Activated CD4-positive, CD25-positive, alpha-beta regulatory T cell (primary cell): ENCODE measurements around the gene FAF2.

Experiments
- DNase-seq, 4 experiments: peaks; one replicate each; lab custom pipeline; 2025; lab: John Stamatoyannopoulos, UW

The FAF2 gene

DNA sequence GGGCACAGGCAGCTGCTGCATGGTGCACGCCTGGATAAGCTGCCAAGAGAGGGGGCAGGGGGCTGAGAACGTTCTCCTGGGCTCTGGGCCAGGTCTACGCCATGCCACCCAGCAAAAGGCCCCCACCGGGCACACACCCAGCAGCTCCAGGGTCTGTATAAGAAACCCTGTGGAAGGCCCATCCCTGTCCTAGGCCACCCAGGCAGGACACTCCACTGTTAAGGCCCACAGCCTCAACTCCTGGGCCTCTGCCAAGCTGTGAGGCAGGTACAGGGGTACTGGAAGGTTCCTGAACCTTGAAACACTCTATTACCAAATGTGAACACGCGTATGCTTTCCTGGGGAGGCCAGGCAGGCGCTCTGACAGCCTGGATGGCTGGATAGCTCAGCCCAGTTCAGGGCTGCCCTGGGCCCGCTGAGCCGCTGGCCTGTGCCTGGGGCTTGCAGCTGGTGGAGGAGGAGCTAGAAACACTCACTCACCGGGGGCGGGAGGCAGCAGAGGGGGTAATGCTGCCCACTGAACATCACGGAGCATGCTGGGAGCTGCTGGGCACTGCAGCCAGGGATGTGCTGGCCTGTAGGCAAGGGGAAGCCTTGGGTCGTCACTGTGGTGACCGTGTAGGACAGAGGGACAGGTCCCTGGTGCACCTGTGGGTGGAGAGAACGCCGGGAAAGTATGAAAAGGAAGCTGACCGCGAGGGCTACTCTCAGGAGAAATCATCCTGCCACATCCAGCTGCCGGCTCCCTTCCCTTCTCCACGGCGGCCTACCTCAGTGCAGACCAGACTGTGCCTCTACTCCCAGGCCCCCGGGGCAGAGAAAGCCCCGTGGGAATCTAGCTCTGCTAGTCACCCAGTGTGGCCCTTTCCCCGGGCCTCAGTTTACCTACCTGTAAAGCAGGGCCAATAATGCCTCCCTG lies 83.1 kb downstream of the FAF2 start:
- no peak for DNase-seq

DNA sequence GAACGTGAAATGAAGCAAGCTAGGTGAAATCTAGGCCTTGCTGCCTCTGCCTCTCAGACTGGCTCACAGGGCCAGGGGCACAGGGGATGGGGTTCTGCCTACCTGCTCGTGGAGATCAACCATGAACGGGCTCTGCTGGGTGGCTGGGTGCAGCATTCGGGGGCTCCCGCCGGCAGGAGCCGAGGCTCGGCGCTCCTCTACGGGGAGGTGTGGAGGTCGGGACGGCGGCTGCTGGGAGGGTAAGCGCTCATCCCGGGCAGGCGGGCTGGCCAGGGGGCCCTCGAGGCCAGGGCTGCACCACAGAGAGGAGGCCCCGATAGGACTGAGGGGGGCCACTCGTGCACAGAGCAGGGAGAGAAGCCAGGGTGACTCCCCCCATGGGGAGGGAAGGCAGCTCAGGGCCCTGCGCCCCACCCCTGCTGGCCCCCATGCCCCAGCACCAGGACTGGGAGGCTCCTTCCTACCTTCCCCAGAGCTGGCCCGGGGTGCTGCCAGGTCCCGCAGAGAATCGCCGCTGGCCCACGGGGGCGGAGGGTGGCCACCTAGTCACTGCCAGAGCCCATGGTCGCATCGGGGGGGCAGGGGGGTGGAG lies 83.8 kb downstream of the FAF2 start:
- no peak for DNase-seq

DNA sequence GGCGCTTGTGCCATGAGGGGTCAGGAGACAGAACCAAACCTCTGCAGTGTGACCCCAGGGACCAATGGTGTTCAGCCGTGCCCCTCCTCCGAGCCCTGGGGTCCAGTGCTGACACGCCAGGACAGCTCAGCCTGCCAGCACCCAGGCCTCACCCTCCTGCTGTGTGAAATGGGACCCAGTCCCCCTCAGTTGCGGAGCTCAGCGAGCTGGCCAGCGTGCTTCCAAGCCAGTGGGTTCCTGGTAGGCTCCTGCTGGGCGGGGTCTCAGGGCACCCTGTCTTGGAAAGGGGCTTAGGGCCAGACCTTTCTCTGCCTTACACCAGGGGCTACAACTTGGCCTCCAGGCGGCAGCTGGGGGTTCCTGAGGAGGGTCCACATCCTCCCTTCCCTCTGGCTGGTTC lies 84.6 kb downstream of the FAF2 start:
- no peak for DNase-seq

DNA sequence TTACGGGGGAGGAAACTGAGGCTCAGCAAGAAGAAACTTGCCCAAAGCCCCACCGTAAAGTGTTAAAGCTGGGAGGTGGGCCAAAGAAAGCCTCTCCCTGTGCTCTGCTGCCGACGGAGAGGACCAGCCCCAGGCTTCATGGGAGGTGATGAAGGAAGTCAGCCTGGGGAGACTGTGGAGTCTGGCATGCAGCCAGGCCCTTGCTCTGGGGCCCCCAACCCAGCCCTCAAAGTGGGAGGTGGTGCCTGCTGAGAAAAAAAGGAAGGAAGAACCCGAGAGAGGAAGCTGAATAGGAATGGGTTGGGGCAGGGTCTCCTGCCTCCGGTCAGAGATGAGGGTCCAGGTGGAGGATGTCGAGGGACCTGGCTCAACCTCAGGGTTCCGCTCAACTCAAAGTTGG lies 85.2 kb downstream of the FAF2 start:
- DNase-seq: no peak

DNA sequence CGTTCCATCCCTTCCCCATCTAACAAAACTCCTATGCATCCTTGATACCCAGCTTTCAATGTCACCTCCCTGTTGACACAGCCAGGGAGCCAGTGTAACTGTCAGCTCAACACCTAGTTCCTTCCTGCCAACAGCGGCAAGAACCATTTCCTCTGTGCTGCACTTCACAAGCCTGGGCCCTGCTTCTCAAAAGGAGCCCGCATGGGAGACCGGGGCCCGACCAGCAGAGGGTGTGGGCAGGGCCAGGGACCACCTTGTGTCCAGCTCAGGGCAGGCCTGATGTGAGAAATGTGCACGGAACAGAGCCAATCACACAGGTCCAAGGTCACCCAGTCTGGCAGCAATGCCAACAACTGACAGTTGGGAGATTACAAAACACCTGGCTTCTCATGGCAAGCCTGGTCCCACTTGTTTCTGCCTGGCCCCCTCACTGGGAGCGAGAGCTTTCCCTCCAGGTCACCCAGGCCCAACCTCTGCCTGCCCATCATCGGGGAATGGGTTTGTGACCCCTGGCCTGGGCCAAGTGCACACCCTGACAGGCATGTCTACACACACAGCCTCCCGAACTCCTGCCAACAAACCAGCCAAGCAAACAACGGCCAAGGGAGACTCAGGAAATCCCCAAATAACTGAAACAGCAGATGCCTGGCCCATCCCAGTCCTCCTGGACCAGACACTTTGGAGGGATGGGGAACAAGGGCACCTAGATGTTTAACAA lies 85.9 kb downstream of the FAF2 start:
- peak in 2 of 4 experiments; percentile 32 to 34 for DNase-seq

DNA sequence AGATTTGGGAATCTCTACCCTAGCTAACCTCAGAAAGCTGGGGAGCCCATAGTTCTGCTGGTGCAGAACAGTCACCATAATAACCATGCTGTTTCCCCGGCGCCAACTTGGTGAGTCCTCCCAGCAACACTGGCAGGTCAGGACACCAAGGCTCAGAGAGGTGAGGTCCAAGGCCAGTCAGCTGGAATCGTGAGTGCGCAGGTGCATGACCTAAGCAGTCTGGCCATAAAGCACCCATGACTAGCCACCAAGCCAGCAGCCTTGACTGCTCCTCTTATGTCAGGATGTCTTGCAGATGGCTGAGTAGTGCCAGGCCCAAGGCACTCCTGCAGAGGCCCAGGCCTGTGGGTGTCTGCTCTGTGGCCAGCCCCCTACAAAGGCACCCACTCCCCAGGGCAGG lies 86.5 kb downstream of the FAF2 start:
- no peak for DNase-seq

DNA sequence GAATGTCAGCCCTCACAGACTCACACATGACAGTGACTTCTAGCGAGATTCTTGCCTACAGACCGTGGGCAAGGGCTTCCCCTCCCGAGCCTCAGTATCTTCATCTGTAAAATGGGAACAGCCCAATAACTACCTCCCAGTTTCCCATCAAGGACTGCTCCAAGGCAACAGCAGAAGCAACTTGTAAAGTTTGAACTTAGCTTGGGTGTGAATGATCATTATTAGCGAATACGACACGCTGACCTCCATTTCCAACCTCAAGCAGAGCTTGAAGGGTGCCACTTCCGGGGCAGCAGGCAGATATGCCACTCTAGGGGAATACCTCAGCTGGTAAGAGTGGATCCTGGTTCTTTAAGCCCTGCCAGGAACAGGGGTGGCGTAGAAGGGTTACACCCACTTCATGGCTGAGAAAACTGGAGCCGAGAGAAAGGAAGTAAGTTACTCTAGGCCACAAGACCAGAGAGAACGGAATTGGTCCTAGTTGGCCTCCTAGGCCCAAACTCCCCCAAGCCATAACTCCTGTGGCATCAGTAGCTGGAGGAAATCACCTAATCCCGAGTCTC lies 87.0 kb downstream of the FAF2 start:
- no peak for DNase-seq

DNA sequence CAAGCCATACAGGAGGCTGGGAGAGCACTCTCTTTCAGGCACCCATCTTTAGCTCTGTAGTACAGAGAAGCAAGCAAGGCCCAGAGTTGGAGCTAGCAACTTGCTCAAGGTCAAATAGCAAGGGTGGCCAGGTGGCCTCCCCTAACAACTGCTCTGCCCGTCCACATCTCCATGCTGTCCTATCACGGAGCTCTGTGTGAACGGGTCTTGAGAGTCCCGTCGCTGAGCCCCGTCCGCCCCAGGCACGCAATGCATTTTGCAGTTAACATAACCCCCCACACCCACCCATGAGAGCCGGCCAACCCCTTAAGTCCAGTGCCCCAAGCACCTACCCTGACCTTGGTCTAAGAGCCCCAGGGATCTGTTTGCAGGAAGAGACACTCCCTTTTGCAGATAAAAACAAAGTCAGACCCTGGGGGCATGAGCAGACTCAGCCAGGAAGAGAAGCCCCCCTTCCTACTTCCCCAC lies 87.5 kb downstream of the FAF2 start:
- DNase-seq: no peak

DNA sequence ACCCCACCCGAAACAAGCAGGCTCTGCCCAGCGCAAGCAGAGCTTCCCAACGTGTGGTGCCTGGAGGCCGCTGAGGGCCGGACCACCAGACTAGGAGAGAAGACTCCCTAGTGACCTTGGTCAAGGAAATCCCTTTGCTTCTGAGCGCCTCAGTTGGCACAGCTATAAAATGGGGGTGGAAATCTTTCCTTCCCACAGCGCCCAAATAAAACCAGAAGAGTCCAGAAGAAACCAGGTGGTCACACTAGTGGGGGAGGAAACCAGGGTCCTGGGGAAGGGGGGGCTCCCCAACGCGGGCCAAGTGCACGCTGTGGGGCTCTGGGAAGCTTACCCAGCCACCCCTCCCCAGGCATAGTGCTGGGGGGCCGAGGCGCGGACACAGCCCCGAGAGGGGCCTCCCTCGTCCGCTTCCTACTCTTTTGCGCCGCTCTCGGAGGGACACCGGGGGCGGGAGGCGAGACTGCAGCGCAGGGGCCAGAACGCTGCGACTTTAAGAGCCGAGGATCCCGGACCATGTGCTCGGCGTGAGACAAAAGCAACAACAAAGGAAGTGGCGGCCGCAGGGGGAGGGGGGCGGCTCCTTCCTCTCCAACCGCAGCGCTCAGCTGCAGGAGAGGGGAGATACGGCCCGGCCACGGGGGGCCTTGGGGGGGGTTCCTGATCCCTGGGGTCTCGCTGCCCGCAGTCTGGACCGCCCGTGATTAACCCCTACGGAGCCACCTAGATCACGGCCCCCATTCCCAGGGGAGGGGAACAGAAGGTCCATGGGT lies 88.1 kb downstream of the FAF2 start:
- peak; percentile 42 to 83 (median 62) for DNase-seq

DNA sequence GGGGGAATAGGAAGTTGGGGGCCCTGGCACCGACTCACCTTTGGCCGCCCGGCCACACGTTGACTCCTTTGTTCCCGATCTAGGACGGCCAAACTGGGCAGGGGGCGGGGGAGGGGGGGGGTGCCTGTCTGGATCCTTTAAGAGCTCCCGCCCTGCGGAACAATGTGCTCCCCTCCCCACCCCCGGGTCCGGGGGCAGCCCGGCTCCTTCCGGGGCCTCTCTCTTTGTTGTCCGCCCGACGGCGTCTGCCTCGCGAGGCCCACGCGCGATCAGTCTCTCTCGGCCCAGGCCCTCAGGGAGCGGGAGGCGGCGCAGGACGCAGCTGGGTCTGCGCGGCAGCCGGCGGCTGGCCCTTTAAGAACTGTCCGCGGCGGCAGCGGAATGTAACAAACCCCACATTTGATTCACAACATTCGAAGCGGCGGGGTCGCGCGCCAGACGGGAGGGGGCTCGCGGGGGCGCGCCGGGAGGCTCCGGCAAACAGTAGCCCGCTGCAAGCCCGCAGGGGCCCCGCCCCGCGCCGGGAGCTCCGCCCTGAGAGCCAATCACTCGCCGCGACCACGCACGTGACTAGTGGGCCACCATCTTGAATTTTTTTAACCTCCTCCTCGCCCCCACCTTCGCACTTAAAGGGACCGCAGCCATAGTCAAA lies 88.8 kb downstream of the FAF2 start, which contains the start of gene RNF44:
RNF44 (minus strand) TSS at position 501 of the 652 bp plus-strand sequence. CDS start 4,930 bp downstream, outside the sequence.
- peak; percentile 91 to 99 (median 96) for DNase-seq

DNA sequence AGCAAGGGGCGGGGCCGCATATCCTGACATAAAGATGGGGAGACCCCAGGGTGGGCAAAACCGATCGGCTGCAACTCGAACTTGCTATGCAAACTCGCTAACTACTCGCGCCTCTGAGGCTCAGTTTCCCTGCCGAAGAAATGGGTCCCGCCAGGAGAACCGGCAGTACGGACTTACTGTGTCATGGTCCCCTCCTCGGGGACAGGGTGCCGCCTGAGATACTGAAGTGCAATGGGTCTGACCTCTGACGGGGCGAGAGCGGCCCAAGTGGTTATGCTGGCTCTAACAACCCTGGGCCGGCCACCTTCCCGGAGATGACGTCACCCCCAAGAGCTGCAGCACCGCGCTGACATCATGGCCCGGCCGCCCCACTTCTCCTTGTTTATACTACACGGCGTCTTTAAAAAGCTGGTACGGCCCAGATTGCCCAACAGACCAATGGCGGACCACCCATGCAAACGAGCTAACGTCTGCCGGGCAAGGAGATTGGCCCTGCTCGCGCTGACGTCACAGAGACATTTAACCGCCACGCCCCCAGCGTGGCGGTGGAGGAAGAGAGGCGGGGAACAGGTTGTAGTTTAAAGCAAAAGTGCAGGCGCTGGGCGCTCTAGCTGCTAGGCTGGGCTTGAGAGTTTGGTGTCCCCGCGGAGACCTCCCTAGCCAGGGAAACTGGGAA lies 89.5 kb downstream of the FAF2 start:
- DNase-seq: peak; percentile 88 to 97 (median 92)

DNA sequence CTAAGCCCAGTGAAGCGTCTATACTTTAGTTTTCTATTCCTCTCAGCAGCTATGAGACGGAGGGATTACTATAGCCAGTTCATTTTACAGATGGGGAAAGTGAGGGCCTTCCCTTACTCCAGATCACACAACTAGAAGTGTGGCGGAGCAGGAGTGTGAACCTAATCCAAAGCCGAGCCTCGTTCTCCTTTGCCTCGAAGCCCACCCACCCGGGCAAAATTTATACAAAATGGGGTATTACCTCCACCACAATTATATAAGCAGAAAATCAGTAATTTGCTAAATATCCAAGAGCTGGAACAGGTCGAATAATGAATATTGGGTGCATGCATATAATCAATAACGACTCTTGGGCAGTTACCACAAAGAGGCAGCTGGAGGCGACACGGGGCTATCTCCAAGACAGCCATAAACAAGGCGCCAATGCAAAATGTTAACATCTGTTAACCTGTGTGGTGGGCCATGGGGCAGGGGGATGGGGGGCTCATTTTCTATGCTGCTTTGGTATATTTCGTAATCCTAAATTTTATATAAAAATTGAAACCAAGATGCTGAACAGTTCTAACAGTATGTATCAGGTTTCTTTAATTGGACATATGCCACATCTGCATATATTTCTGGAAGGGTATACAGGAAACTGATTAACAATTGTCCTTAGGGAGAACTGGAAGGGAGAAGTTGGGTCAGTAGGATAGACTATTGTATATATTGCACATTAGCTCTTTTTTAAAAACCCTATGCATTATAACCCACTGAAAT lies 90.2 kb downstream of the FAF2 start:
- DNase-seq: no peak

DNA sequence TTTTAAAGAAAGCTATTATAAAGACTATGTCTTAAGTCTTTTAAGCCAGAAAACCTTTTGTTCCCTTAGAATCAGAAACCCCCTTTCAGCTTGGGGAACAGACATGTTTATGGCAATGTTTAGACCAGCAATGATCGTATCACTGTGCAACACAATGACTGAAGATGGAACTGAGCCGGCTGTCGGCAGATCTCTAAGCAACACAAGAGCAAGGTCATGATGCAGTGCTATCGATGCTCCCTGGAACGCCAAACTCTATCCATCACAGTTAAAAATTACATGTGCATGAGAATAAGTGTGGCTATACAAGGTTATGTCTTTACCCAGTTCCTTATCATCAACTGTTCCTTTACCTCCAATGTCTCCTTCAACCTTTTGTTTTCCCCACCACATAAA lies 90.8 kb downstream of the FAF2 start:
- DNase-seq: no peak

DNA sequence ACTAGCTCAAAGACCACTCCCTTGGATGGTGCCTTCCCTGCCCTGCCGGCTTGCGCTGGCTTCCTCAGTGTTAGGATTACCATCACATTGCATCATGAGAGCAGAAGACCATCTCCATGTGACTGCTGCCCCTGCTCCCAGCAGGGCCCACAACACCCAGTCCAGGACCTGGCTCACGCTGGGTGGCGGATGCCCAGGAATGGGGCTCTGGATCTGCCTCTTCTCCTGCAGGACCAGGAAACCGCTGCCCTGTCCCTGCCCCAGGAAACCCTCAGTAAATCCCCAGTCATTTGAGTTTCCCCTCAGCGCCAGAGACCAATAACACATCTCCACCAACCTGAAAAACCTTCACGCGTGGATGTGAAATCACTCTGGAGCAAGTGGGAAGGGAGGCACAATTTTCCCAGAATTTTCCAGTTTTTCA lies 92.3 kb downstream of the FAF2 start:
- DNase-seq: no peak

DNA sequence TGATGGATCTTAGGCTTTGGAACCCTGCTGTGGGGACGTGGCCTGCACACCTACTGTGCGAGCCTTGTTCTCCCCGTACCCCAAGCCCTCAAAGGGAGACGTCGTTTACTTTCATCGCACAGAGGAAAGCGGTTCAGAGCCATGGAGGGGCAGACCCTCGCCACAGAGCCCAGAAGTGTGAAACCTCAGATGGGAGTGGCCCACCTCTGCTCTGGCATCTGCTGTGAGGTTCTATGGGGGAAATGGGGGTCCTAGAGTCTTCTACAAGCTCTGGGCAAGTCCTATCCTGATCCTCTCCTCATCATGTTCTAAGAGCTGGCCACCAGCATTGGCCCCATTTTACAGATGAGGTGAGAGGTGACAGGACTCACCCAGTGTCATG lies 92.8 kb downstream of the FAF2 start:
- DNase-seq: no peak

DNA sequence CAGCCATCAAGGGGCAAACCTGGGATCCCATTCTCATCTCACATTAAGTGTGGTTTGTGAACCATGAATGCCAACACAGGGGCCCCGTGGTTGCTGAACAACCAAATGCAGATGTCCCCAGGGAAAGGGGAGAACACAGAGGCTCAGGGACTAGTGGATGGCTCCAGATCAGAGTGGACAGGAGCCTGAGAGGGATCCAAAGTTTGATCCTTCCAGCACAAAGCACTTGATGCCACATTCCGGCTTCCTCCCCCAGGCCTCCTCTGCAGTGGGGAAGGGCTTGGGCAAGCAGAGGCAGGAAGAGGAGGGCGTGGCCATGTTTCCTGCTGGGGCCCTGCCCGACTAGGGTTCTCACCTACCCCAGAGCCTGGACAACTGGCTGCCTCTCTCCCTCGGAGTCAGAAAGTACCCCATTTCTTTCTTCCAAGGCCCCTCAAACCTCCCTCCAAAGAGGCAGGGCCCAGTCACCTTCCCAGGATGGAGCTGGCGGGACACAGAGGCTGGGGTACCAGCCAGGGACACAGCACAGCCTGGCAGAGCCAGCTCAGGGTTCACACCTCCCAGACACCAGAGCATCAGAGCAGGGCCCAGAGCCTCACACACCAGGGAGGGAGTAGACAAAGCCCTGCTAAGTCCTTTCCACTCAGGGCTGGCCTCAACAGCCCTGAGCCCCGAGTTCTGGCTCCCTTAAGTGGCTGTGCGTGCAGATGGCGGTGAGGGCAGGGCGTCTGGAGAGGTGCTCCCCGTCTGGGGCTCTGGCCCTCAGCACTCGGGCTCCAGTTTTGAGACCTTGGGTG lies 93.4 kb downstream of the FAF2 start:
- peak in 3 of 4 experiments; percentile 21 to 54 (median 39) for DNase-seq

DNA sequence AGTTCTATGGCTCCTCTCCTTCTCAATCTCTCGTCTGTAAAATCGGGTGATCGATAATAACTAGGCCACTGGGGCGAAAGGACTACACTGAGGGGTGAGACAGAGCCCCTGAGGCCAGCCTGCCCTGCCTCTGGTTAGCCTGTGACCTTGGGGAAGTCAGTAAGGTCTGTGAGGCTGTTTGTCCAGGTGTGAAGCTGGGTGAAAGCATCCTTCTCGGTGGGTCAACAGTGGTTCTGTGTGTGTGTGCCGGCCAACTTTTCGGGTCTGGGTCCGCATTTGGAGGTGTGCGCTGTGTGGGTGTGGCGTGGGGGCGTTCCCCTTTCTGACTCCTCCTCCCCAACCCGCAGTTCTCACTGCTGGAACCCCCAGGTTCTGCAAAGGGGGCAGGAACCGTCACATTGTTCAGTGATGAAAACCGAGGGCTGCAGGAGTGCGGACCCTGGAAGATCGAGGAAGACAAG lies 94.0 kb downstream of the FAF2 start:
- peak; percentile 23 to 43 (median 26) for DNase-seq

DNA sequence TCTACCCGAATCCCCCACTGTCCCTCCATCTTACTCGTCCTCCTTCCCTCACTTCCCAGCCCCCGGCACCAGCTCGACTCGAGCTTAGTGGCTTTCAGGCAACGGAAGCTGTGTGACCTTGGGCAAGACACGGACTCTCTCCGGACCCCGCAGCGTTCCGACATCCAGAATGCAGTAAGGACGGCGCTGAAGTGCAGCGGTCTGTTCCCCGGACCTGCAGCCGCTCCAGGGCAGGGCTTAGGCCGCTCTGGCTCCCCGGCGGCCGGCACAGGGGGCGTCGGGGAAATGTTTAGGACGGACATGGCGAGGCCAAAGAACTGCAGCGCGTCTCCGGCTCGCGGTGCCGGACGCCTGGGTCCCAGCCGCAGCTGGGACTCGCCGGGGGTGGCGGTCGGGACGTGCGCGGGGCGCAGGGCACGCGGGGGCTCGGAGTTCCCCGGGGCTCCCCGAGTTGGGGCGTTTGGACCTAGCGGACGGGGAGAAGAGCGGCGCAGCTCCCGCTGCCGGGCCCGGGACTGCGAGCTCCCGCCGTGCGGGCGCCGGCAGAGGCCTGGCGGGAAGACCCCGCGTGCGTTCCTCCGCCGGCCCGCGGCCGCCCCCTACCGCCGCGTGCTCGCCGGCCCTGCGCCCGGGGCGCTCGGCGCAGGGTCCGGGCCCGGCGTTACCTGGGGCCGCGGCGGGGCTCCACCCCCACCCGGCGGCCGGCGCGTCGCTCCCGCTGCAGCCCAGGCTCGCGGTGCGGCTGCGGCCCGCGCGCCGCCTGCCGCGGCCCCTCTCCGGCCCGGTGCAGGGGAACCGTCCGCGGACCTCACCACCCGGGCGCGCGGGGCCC lies 94.6 kb downstream of the FAF2 start:
- no peak for DNase-seq
